NCI-H1105 (cell line): ENCODE measurements around the gene COPS6.

Experiments used
- DNase-seq: peaks from one replicate; lab custom pipeline; 2025; lab: John Stamatoyannopoulos, UW

Gene COPS6

GRCh38 chr7:100088621-100089457 lies at the start of gene COPS6:
COPS6 (plus strand) TSS chr7:100088969; CDS start chr7:100088991, 22 bp downstream.
- peak; percentile 57 for DNase-seq

GRCh38 chr7:100040575-100040974 lies 48.2 kb upstream of the COPS6 start:
- DNase-seq, result no peak

DNA sequence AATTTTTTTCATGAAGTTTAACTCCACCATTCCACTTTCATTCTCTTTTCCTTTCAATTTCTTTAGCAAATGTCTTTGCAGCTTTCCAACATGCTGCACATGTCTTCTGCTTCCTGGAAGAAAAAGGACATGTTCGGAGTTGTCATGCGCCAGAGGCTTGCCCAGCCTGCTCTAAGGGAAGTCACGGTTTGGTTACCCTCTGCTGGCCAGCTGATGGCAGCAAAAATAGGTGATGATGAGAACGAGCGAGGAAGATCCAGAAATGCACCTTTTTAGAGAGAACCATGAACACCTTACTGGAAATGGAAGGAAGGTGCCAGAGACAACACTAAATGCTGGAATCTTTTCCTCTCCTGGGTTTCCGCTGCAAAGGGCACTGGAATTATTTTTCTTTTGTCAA lies 44.1 kb upstream of the COPS6 start:
- no peak for DNase-seq

DNA sequence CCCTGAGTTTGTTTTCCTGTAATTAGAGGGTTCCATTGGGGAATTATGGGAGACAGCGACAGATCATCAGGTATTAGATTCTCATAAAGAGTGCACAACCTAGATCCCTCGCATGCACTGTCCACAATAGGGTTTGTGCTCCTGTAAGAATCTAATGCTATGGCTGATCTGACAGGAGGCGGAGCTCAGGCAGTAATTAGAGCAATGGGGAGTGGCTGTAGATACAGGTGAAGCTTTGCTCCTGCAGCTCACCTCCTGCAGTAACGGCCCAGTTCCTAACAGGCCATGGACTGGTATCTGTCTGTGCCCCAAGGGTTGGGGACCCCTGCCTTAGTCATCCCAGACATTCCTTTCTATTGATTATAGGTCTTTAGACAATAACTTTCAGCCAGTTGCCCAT lies 40.1 kb upstream of the COPS6 start:
- DNase-seq, result no peak

DNA sequence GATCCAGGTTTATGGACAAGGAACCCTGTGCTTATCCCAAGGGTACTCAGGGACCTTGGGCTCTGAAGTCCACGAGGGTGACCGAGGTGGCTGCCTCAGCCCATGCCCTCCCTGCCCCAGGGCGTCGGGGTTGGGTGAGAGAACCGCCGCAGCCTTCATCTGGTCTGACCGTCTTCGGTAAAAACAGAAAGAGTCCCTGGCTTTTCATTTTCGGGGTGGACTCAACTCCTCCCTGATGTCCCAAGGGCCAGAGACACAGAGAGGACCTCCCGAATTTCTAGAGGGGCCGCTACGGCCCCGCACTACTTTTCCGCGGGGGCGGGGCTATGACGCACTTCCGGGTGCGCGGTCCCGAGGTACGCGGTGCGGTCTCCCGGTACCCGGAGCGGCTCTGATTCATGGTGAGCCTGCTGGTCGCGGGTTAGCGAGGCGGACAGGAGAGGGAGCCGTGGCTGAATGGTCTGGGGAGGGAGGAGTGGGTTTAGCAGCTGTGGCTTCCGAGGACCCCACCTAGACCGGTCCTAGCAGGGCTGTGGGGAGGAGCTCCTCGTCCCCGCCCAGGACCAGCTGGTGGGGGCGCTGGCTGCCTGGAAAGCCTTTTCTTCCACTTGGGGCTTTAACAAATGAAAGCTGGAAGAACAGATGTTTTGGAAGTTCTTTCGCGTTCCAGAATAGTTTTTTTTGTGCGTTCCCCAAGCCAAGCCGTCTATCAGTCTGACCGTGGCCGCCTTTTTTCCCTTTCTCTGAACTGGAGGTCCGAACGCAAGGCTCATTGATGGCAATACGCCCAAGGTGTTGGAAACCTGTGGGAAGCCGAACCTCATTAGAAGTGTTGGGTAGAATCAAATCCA lies 39.1 kb upstream of the COPS6 start, which contains the start of gene ZSCAN21:
ZSCAN21 (plus strand) TSS at position 334 of the 851 bp plus-strand sequence. CDS start 7,233 bp downstream, outside the sequence.
- peak; percentile 71 for DNase-seq

GRCh38 chr7:100051611-100052010 lies 37.2 kb upstream of the COPS6 start:
- no peak for DNase-seq

GRCh38 chr7:100053215-100053614 lies 35.6 kb upstream of the COPS6 start:
- DNase-seq, result peak; percentile 32

DNA sequence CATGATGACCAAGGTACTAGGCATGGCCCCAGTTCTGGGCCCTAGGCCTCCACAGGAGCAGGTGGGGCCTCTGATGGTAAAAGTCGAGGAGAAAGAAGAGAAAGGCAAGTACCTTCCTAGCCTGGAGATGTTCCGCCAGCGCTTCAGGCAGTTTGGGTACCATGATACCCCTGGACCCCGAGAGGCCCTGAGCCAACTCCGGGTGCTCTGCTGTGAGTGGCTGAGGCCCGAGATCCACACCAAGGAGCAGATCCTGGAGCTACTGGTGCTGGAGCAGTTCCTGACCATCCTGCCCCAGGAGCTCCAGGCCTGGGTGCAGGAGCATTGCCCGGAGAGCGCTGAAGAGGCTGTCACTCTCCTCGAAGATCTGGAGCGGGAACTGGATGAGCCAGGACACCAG lies 31.8 kb upstream of the COPS6 start:
- DNase-seq, result no peak

DNA sequence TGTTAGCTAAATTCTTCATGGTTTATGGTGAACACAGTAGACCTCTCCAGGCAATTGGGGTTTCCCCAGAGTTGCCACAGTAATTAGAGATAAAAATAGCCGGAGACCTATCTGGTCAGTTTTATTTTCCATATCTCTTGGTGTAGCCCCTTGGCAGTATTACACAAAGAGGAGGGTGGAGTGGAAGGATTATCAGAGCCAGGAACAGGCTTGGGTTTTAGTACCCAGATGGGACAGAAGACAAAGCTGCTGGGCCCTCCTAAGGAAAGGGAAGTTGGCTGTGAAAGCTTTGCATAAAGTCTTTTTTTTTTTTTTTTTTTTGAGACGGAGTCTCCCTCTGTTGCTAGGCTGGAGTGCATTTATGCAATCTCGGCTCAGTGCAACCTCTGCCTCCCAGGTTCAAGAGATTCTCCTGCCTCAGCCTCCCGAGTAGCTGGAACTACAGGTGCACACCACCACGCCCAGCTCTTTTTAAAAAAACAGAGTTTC lies 29.5 kb upstream of the COPS6 start:
- DNase-seq, result no peak

GRCh38 chr7:100061518-100062193 lies 27.1 kb upstream of the COPS6 start:
- no peak for DNase-seq

GRCh38 chr7:100063376-100063775 lies 25.4 kb upstream of the COPS6 start:
- no peak for DNase-seq

DNA sequence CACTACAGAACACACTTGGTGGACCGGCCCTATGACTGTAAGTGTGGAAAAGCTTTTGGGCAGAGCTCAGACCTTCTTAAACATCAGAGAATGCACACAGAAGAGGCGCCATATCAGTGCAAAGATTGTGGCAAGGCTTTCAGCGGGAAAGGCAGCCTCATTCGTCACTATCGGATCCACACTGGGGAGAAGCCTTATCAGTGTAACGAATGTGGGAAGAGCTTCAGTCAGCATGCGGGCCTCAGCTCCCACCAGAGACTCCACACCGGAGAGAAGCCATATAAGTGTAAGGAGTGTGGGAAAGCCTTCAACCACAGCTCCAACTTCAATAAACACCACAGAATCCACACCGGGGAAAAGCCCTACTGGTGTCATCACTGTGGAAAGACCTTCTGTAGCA lies 24.6 kb upstream of the COPS6 start:
- no peak for DNase-seq

DNA sequence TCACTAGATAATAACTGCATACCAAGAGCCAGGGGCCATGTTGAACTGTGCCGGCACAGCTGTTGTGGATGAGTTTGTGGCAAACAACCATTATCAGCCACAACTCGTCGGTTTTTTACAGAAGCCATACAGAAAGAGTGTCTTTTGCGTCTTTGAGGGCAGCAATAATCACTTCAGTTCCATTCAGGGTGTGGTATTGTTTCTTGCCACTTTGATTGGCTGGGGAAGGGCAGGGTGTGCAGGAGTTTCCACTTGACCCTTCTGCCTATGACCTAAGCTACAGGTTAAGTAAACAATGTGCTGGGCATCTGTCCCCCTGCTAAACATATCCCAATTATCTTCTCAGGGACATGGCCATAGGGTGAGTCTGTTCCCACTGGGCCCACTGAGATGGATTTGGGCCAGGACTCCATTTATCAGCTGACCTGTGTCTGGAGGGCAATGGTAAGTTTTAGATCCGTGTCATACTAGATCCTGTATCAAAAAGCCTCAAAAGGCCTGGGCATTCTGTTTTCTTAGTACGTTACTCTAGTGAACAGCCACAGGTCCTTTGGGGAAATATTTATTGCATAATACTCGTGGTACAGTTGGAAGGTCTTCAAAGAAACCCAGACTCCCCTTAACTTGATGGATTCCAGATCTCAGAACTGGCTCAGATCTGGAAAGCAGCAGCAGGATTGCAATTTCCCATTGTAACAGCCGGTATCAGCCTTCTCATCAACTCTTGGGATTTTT lies 23.1 kb upstream of the COPS6 start:
- no peak for DNase-seq

DNA sequence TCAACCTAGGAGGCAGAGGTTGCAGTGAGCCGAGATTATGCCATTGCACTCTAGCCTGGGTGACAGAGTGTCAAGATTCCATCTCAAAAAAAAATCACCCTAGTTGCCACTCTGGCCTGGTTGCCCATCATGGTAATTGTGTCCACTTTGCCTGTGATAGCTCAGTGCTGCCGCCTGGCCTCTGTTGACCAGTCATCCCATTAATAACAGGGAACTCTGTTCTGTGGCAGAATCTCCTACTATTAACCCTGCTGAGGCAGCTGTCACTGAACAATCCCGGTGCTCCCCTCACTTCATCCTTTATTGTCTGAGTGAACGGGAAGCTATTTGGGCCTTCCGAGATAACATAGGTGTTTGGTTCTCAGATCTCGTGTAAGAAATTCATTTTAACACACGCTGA lies 21.8 kb upstream of the COPS6 start:
- DNase-seq, result no peak

GRCh38 chr7:100069991-100070390 lies 18.8 kb upstream of the COPS6 start:
- DNase-seq, result no peak

GRCh38 chr7:100071018-100071723 lies 17.6 kb upstream of the COPS6 start:
- DNase-seq, result no peak

DNA sequence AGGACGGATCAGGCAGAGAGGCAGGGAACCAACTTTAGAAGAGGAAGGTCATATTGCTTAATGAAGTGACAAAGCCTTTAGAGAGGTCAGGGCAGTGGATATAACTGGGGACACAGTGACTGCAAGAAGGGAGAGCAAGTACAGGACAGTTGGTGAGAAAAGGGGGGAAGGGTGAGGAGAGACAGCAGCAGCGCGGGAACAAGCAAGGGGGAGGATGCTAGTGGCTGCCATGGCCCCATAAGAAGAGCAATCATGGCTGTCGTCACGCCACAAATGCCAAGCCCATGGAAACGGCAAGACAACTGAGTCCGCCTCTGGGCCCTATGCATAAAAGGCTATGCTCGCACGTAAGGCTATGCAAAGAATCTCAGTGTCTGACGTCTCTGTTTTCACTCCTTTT lies 16.3 kb upstream of the COPS6 start:
- DNase-seq, result no peak

DNA sequence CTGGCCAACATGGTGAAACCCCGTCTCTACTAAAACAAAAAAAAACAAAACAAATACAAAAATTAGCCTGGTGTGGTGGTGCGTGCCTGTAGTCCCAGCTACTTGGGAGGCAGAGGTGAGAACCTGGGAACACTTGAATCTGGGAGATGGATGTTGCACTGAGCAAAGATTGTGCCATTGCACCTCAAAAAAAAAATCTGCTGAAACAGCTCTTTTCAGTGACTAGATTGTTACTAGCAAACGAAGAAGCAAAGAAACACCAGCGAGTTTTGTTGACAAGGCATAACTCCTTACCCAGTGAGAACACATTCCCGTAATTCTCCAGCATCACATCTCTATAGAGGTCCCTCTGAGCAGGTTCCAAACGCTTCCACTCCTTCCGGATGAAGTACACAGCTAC lies 13.9 kb upstream of the COPS6 start:
- DNase-seq, result no peak

DNA sequence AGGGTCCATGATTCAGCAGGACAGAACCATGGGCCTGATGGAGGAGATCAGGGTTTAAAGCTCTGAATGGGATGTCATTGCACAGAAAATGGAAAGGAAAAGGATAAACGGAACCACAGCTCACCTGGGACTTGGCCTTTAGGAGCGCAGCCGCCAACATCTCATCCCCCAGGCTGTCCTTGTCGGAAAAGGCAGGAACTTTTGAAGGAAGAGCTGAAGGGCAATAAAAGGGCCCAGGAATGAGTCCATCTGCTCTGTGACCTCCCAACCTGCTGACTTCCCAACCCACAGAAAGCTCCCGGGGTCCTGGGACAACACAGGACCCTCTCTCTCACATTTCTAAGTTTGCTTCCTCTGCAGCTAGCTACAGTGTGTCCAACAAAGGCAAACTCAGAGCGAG lies 13.4 kb upstream of the COPS6 start:
- DNase-seq, result no peak

- no peak for DNase-seq
These were observed 11.6 kb upstream of the COPS6 start for GRCh38 chr7:100077205-100077604.

DNA sequence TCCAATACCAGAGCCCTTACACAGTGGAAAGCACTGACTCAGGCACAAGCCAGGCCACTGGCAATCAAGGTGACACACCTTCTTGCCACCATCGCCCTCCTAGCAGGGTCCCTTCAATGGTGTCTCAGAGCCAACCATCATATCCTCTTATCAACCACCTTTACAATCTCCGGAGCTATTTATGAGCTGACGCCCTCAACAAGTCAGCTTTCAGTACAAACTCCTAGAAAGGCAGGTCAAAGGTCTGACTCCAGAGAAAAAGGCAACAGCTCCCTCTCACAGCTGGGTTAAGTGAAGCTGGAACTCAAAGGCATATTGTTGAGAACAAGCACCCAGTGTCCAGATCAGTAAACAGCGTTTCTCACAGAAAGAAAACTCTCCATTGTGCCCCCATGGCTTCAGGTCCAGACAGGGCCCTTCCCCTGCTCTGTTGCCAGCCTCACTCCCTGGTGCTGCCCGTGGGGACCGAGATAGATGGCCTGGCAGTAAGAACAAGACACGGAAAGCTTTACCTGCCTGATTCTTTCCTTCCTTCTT lies 9.7 kb upstream of the COPS6 start:
- no peak for DNase-seq
